NCI-H82 treated with DMSO at 0.1 percent for 48 hours (cell line): ENCODE results near the gene POU2F1.

ENCODE experiments used
- DNase-seq: peaks from one replicate; lab custom pipeline; 2025; ENCODE audit not compliant: unreplicated experiment; lab: John Stamatoyannopoulos, UW

Gene POU2F1

DNA sequence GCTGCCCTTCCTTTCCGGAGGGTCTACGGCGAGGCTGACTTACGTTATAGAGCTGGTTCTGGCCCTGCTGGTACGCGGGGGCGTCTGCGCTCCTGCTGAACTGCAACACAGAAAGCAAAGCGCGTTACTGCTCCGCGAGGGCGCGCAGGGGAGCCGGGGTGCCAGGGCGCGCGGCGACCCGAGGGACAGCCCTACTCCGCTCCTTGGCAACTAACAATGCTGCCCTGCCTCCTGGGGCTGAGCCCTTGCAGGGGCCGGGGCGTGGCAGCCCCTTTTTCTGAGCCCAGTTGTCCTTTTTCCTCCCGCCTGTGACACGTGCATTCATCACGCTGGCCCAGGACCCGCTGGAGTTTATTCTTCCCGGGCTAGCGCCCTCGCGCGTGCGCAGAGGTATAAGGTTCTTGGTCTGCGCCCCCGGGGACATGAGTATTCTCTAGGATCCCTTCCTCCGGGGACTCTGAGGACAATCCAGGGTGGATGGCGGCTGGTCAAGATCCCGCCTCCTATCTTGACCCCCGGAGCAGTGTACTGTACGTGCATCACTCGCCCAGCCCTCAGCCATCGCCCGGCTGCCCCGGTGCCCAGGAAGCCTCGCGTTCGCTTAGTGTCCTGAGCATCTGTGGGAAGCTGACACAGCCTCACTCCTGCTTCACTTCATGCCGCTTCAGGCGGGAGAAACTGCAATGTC is 218.8 kb downstream of the POU2F1 start:
- no peak for DNase-seq

DNA sequence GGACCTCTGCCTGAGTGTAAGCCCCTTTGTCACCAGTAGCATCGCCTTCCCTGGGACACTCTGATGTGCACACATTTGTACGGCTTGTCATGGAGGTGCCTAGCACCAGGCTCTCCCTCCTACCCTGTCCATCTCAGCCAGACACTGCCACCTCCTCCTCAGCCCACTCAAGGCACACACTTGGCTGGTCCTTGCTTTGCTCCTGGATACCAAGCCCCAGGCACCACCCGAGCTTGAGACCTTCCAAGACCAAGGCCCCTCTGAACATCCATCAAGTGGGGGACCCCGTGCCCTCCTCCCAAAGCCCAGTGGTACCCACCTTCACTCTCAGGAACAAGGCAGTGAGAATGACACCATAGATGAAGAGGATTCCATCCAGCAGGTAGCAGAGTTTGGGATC is 219.7 kb downstream of the POU2F1 start:
- DNase-seq = no peak

DNA sequence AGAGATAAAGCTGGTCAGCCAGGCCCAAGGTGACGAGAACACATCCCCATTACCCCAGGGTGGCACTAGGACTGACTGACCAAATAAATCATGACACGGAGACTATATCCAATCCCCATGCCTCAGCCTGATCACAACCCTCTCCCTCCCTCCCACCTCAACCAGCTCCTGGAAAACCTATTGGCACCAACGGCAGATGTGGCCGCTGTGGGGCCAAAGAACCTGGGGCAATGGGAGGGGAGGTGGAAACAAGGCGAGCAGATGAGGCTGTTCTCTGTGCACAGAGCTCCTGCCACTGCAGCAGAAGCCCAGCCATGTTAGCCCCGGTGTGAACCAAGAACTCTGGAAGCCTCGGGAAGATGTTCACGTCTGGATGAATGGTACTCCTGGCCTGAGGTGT is 220.1 kb downstream of the POU2F1 start:
- no peak for DNase-seq

DNA sequence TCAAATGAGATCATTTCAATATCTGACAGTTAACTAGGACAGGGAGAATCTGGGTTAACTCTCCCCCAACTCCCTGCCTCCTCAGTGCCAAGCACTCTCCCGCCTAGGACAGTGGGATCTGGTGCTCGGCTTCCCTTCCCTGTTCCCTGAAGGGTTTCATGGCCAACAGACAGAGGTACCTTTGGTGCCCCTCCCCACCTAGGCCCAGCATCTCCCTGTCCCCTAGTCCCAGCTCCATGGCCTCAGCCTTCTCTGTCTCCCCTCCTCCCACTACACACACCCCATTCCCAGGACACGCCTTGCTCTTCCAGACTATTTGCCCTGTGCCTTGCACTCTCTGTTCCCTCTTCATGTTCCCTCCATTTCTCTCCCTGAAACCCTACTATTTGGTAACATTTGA is 220.5 kb downstream of the POU2F1 start:
- DNase-seq = no peak

DNA sequence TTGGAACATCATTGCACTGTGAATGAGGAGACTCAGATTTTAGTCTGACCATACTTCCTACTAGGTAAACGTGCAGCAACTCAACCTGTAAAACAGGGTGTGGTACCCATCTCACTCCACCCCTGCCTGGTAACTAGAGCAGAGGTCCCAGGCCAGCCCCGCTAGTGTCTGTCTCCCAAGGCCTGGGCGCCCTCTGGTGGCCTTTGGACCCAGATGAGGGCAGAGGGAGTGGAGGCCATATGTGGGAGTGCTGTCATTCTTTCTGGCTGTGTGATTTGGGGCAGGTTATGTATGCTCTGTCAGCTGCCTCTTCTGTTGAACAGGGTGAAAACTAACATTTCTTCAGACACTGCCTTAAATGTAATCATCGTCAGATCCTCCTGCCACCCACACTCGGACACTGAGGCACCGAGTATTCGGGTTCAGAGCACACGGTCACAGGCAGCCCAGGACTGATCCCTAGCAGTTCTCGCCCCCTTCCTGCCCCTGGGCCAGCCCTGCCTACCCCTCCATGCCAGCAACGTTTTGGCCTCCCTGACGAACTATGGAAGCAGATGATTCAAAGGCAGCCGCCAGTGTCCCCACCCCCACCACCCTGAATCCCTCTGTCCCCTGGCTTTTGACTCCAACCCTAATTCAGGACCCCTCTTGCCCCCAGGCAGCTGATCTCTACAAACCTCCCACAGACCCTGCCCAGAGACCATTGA is 221.6 kb downstream of the POU2F1 start:
- peak; percentile 62 for DNase-seq

DNA sequence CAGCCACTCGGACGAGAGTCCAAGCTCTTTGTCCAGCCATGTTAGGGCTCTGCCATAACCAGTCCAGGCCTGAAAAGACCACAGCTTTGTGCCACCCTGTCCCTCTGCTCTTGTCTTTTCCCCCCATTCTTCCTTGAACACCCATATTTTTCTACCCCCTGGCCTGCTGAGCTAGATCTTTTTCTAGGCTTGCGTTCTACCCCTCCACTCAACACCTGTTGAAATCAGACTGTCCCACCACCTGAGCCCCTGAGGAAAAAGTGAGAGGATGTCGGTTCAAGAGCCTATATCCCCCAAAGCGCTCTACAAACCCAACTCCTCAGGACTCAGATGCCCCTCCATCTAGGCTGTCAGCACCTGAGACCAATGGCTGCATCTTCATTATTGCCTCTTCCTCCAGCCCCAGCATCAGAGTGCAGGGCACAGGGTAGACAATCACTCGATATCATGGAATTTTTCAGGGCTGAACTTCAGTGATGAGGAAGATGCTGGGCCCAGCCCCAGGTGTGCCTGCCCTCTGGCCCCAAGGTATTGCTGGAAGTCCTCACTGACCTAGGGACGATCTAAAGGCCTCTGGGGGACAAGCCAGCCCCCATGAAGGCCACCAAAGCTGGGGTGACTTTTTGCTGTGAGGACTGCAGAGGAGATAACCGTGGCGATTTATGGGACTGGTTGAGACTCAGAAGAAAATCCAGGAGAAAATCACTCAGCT is 222.3 kb downstream of the POU2F1 start:
- DNase-seq = no peak

DNA sequence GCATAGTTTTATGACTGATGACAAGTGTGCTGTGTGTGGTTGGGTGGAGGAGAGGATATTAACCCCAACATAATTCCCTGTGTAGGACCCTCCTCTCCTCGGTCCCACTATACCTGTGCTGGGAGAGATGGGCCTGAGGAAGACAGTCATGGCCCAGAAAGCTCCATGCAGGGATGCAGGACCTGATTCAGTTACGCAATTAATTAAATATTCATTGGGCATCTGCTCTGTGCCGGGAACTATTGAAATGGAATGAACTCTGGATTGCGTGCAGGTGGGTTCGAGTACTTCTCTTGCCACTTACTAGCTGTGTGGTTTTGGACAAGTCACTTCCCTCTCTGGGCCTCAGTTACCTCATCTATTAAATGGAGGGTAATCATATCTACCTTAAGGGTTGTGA is 223.1 kb downstream of the POU2F1 start:
- no peak for DNase-seq

DNA sequence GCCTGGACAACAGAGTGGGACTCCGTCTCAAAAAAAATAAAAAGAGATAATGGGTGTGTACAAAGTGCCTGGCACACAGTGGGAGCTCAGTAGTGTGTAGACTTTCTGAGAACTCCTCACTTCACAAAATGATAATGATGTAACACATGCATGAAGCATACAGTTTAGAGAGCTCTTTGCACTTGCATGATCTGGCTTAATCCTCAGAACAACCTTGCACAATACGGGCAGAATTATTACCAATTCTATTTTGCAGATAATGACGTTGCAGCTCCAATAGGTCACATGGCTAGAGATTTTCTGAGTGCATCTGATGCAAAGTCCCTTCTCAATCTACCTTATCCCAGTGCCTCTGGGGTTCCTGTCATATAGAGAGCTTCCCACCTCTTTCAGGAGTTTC is 226.3 kb downstream of the POU2F1 start:
- DNase-seq = no peak

DNA sequence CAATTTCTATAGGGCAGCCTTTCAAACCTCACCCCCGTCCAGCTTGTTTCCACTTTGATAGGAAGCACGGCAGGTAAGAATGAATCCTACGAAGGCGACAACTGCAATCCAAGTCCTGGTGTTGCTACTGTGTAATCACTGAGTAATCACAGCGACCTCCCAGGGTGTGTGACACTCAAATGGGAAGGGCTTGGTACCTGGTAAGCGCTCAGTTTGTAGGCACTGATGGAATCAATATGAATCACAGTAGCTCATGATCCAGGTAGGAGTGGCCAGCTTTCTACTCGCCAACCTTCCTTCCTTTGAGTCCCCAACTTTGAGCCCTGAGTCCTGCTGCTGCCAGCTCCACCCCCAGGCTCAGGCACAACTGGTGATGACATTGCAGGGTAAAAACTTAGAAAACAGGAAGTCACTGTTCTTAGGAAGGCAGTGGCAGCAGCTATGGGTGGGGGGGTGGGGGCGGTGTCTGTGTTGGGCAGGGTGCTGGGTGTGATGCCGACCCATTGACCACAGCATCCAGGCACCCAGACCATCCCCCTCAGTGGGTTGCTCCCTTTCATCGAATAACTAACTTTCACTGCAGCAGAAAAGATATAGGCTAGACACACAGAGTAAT is 226.9 kb downstream of the POU2F1 start:
- no peak for DNase-seq

DNA sequence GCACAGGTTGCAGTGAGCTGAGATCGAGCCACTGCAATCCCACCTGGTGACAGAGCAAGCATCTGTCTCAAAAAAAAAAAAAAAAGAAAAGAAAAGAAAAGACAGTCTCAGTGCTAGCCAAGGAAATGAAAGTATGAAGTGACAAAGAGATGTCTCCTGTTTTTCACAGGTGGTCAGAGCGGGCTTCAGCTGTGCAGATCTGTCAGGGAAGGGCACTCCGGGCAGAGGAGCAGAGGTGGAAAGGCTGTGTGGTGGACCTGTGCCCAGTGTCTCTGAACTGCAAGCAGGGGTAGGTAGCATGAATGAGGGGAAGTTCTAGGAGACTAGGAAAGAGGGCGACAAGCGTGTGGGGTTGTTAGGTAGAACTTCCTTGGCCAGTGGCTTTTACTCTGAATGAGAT is 230.2 kb downstream of the POU2F1 start:
- no peak for DNase-seq

DNA sequence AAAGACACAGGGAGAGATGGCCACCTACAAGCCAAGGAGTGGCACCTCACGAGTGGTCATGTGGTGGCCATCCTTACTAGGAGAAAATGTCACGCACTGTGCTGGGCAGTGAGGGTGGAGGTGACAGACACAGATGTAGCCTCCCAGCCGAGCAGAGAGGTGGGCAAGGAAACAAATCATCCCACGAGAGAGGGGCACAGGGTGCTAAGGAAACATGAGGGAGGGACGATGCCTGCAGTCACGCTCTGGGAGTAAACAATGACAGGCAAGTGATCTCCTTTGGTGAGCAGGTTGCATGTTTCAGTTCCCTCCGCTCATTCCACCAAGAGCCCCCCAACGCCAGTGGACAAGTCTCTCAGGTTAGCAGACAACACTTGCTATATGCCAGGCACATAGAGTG is 231.8 kb downstream of the POU2F1 start:
- DNase-seq = no peak

DNA sequence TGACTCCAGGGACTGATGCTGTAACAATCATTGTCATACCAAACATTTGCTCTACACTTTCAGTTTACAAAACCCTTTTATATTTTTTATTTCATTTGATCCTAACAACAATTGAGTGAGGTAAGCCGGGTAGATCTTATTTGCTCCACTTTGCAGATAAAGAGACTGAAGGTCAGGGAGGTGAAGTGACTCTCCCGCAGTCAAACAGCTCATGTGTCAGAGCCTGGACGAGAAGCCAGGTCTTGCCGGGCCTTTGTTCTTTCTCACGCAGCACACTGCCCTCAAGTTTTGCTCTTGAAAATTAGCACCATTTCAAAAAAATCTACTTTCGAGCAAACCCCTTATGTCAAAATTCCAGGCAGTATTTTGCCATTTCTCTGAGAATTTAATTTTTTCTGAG is 232.4 kb downstream of the POU2F1 start:
- no peak for DNase-seq

DNA sequence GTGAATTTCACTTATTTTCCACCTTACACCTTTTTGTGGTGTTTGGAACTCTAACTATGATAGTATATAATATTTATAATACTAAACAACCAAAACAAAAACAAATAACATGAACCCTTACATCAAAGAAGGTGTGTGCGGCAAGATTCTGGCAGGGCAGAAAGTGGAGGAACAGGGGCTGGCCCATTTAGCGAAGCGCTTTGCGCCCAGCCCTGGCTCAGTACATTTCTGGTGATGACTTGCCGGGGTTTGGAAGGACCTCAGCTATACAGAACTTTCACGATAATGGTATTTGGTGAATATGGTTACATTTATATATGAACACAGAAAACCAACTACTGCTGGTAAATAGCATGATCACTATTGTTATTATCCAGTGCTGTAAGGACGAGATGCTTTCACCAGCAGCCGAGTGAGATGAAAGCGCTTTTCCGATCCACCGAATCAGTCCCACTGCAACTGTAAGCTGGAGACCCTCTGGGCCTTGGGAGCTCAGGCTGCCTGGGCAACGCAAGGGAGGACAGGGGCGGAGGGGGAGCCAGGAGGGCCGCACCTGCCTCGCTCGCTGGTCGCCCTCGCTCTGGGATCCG is 233.7 kb downstream of the POU2F1 start:
- DNase-seq = no peak

DNA sequence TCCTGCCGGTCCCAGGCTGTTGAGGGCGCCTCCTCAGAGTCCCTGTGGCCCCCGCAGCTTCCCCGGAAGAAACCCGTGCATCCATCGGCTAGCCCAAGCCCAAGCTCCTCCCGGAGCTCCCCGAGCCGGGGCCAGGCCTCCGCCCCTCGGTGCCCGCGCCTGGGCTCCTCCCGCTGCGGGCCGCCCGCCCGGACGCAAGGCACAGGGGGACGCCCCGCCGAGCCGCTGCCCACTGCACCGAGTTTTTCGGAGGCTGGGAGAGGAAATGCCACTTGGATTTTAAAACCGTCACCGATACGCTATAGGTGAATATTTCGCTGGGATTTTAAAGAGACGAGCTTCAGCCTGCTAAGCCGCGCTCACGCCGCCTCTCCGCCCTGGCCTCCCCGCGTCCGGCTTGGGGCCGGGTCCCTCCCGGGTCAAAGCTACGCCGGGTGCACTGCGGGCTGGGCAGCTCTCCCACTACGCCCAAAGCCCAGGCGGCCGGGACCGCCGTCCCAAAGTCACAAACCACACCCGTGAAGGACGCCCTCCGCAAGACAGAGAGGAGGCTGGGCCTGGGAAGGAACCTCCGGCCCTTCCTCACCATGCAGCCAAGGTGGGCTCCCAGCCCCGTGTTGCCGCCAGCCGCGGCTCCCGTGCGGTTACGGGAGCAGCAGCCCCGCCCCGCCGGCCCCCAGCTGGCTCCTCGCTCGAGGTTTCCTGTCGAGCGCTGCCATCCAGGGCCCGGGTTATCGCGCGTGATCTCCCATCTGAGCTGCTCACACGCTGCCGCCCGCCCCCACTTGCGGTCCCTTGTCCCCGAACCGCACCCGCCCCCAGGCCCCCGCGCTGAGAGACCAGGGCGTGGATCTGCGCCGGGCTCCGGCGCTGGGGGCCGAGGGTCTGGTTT is 234.5 kb downstream of the POU2F1 start:
- no peak for DNase-seq

DNA sequence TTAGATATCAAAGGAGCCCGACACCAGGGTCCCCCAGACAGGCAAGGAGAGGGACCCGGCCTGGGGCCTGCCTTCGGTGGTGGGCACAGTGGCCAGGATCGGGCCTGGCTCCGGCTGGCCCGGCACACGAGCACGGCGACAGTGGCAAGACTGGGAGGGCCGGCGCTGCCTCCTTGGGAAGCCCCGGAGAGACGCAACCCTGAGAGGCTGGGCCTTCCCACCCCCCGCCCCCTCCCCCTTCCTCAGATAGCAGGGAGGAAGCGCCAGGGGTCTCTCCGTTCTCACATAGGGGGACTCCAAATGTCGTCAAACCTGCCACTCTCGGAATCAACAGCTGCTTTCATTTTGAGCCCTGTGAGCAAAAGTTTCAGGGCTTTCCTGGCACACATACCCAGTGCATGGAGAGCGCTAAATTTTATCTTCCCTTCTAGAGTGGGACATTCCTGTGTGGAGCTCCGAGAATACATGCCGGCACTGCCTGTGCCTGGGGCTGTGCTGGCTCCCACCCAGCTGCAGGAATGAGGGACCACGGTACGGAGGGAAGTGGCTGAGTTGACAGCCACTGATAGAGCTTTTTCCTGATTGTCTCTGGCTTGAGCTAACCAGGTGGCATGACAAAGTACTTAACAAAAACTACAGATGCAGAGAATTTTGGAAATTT is 235.2 kb downstream of the POU2F1 start:
- no peak for DNase-seq

DNA sequence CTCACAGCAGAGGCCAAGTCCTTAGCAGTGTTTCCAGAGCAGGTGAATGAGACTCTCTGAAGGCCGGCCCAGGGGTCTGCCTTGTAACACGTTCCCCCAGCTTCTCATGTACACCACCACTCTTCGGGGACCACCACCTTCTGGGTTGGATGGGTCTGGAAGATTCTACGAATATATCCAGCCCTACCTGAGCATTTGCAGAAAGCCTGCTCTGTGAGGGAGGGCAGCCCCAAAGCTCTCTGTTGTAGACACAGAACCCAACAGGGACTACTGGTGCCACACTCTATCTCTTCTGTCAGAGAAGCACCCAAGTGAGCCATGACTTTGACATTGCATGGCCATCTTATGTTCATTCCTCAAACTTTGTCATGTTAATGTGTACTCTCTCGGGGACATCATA is 235.8 kb downstream of the POU2F1 start:
- DNase-seq = no peak

DNA sequence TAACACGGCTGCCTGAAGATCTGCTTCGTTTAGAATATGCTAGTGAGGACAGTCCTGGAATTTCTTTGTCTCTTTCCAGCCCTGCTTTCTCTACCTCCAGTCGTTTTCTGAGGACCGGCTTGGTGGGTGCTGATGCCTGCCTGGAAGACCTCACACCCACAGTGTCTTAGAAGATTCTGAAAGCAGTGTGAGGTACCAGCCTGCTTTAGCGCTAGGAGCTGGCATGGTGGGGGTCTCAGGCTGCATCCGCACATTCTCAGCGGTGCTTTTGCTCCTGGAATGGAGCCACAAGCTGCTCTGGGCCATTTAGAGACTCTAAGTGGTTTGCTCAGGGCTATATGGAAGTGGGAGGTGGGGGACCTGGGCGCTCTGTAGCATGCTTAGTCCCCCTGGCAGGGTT is 236.2 kb downstream of the POU2F1 start:
- no peak for DNase-seq

DNA sequence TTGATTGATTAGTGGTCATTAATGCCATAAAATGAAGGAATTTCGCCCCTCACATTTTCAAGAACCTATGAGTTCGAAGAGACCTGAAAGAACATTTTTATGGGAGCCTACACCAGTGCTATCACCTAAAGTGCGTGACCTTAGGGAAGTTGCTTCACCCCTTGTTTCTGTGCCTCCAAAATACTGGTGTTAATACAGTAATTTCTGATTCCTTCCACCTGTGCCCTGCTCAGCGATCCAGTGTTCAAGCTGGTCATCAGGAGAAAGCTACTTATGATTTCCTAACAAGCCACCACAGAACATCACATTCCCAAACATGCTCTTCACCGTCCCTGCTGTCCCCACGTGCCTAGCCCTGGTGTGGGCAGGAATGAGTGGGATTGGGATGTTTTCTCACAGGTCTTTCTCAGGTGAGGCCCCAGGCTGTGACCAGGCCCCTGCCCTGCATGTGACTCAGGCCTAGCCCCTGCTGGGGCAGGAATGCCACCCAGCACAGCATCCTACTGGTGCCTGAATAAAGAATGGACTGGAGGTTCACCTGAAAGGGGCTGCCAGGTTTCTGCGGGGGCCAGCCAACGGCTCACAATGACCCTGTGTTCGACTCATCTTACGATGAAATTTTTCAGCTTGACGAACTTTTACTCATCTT is 237.4 kb downstream of the POU2F1 start:
- DNase-seq = no peak

DNA sequence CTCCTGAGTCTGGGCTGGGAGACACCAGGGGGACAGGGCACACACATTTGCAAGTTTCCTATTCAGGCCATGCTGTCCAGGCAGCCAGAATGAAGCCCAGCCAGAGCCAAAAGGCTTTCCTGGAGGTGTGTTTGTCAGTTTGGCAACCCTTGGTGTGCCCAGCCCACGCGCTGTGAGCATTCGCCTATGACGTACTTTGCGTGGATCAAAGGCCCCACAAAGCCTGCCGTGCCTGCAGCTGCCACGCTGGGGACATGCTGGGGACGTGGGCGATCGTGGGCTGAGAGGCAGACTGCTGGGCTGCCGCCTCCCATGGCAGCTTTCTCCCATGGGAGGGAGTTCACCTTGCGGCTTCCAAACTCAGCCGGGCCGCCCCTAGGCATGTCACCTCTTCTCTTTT is 240.2 kb downstream of the POU2F1 start:
- no peak for DNase-seq
